Common myeloid progenitor, CD34-positive (primary cell): ENCODE data around the gene FBXO38.
A peak's percentile ranks its signal among the peaks of the same experiment; 100 is the strongest.

ENCODE experiments used
- CTCF ChIA-PET: fragments of 350-600 bp; sonication (Branson Sonifier 250); formaldehyde crosslinking; loops from one replicate; lab custom pipeline; 2021; ENCODE audit warnings: antibody characterized with exemption; lab: Charles Lee
- POLR2A ChIA-PET: fragments of 350-600 bp; sonication (Branson Sonifier 250); formaldehyde crosslinking; loops from one replicate; lab custom pipeline; 2021; ENCODE audit warnings: antibody characterized with exemption; lab: Charles Lee
- DNase-seq, 3 donors: peaks; one replicate each; pipeline versions ENCODE4 v3.0.0 to v3.0.0-alpha.2; 2013
- H3K27ac ChIP-seq, 2 experiments: 1 replicate in 1 of 2; 2 replicates in 1 of 2; pipeline ENCODE4 v1.7.0; 2013; ENCODE audit warnings: inconsistent platforms in 2 of 2, low read length in 2 of 2, mild to moderate bottlenecking in 2 of 2, low read depth in 1 of 2, moderate library complexity in 1 of 2; ENCODE audit not compliant: severe bottlenecking in 2 of 2, insufficient read depth in 1 of 2, poor library complexity in 1 of 2
- H3K27me3 ChIP-seq, 5 experiments: replicated peaks in 2 of 5; 1 replicate in 3 of 5; 2 replicates in 2 of 5; pipeline versions ENCODE4 v1.6.1 to v1.7.0; 2013; ENCODE audit warnings: low read length in 4 of 5, mild to moderate bottlenecking in 2 of 5, moderate library complexity in 2 of 5, inconsistent platforms in 1 of 5; ENCODE audit not compliant: insufficient read depth in 5 of 5, control insufficient read depth in 4 of 5
- H3K36me3 ChIP-seq, 4 experiments: 1 replicate in 2 of 4; 2 replicates in 2 of 4; pipeline versions ENCODE4 v1.6.1 to v1.7.0; 2013; ENCODE audit warnings: low read length in 3 of 4, control low read depth in 1 of 4, mild to moderate bottlenecking in 1 of 4; ENCODE audit not compliant: control insufficient read depth in 4 of 4, insufficient read depth in 4 of 4
- H3K4me1 ChIP-seq, 4 experiments: 1 replicate in 3 of 4; 2 replicates in 1 of 4; pipeline versions ENCODE4 v1.6.1 to v1.7.1; 2013; ENCODE audit warnings: low read length in 3 of 4, mild to moderate bottlenecking in 3 of 4, control low read depth in 1 of 4, inconsistent platforms in 1 of 4, moderate library complexity in 1 of 4; ENCODE audit not compliant: control insufficient read depth in 4 of 4, insufficient read depth in 4 of 4; ENCODE audit errors: control extremely low read depth in 1 of 4
- H3K4me3 ChIP-seq, 7 experiments: 1 replicate in 4 of 7; 2 replicates in 3 of 7; pipeline versions ENCODE4 v1.5.1 to v1.7.0; 2013; ENCODE audit warnings: mild to moderate bottlenecking in 7 of 7, low read length in 6 of 7, moderate library complexity in 6 of 7, inconsistent platforms in 2 of 7, low read depth in 2 of 7, control low read depth in 1 of 7; ENCODE audit not compliant: insufficient read depth in 4 of 7, control insufficient read depth in 1 of 7; ENCODE audit errors: extremely low read depth in 1 of 7
- H3K9me3 ChIP-seq, 5 experiments: 1 replicate in 4 of 5; 2 replicates in 1 of 5; pipeline versions ENCODE4 v1.6.1 to v1.7.1; 2013; ENCODE audit warnings: low read length in 4 of 5, mild to moderate bottlenecking in 2 of 5, inconsistent platforms in 1 of 5, low read depth in 1 of 5, moderate library complexity in 1 of 5; ENCODE audit not compliant: control insufficient read depth in 4 of 5, insufficient read depth in 2 of 5; ENCODE audit errors: control extremely low read depth in 1 of 5
- WGBS: methylation state at CpG from one replicate; pipeline ENCODE4 v1.1.5; 2013; ENCODE audit not compliant: insufficient coverage; 5-methylcytosine and 5-hydroxymethylcytosine counted together

FBXO38 gene

DNA sequence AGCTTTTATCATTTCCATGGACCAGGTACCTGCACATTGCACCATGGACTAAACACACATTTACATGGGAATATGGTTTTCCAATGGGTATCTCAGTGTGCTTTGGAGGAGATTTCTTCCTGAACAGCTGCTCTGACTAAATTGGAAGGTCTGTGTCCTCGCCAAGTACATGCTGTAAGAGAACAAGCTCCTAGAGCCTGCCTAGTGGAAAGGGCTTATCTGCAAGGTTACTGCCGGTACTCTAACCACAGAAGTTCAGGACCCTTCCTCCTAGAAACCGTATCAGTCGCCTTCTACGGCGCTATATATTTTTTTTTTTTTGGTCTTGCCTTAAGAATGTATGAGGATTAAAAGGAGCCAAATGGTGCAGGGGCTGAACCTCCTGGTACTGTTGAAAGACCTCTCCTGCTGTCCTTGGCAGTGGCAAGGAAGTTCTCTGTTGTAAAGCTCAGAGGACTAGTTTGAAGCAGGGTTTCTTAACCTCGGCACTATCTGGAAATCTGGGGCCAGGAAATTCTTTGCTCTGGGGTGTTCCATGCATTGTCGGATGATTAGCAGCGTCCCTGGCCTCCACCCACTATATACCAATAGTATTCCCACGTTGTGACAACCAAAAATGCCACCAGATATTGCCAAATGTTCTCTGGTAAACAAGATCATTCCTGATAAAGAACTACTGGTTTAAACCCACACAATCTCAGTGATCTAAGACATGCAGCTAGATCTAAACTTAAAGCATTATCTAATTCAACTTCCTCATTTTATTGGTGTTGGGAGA is 107.4 kb downstream of the FBXO38 start:
- CTCF ChIA-PET: no interaction called here

DNA sequence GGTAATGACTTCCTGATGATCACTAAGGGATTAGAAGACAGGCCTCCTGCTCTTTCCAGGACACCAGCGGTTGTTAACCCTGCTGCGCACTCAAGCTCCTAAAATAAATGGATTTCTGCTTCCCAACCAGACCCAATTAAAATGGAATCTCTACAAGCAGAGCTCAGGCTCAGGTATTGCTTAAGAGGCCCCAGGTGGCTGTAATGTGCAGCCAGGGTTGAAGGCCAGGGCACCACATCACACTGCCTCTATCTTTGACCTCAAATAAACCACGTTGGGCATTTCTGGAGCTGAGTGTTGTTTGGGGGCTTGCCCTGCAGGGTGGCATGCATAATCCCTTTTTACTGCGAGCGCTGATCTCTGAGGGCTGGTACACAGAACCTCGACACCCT is 108.0 kb downstream of the FBXO38 start:
- H3K27ac ChIP-seq: no peak overlapping the region
- ChIA-PET CTCF (no interaction called here), POLR2A (no interaction called here)
- no peaks in the 10 kb centered on the region for H3K9me3 ChIP-seq
- no peak overlapping the region for H3K4me3 ChIP-seq
- peaks cover 0 to 10% (median 0%) of the 10 kb centered on the region in 5 experiments for H3K27me3 ChIP-seq
- H3K4me1 ChIP-seq: peaks cover 0 to 11% (median 4%) of the 10 kb centered on the region in 4 experiments
- 82% methylated on average over 3 of the region's 6 CpGs for WGBS
- DNase-seq: no peak
- no peaks in the 10 kb centered on the region for H3K36me3 ChIP-seq

More for the DNA sequence above, 107.4 kb downstream of the FBXO38 start:
- no peaks in the 10 kb centered on the region for H3K36me3 ChIP-seq
- peaks cover 0 to 11% (median 4%) of the 10 kb centered on the region in 4 experiments for H3K4me1 ChIP-seq
- peaks cover 0 to 12% (median 0%) of the 10 kb centered on the region in 5 experiments for H3K27me3 ChIP-seq
- peak in 2 of 3 donors; percentile 24 to 43 for DNase-seq
- WGBS: 27% methylated on average over 5 of the region's 10 CpGs
- H3K27ac ChIP-seq: no peak overlapping the region
- no peak overlapping the region for H3K4me3 ChIP-seq
- H3K9me3 ChIP-seq: no peaks in the 10 kb centered on the region
- POLR2A ChIA-PET: no interaction called here

DNA sequence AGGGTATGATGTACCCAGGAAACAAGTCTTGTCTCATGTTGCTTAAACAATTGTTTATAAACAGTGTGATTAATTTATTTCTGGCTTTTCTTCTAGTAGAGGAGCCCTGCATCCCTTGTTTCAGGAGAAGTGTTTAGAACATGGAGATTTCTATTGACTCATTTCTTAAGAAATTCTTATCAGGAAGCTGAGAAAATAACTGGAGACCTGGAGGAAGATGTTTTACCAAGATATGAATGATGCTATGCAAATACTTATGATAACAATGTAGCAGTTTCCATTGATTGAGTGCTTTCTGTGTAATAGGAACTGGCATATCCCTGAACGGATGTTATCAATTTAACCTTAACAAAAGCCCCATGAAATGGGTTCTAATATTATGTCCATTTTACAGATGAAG is 108.6 kb downstream of the FBXO38 start:
- H3K36me3 ChIP-seq: no peaks in the 10 kb centered on the region
- H3K4me3 ChIP-seq: no peak overlapping the region
- H3K4me1 ChIP-seq: peaks cover 0 to 11% (median 4%) of the 10 kb centered on the region in 4 experiments
- no CpG with 5 or more reads among the region's 1 CpG for WGBS
- peaks cover 0 to 10% (median 0%) of the 10 kb centered on the region in 5 experiments for H3K27me3 ChIP-seq
- CTCF ChIA-PET: interaction anchor here (0.9 to 1.2 kb wide), 2 partner anchors 9 to 13 kb away, joined by 3 read pairs; no protein-coding TSS in a partner anchor
- H3K9me3 ChIP-seq: no peaks in the 10 kb centered on the region
- POLR2A ChIA-PET: no interaction called here
- no peak overlapping the region for H3K27ac ChIP-seq
- DNase-seq: no peak
